Ascending aorta (tissue), 2 donors: ENCODE results near the gene CAMK2N1. TPM values are rescaled to one million over a fixed set of nuclear protein-coding genes. Genes with fewer than 3 reads are reported as not detected.

Experiments used
- DNase-seq, 2 donors: peaks; one replicate each; pipeline ENCODE4 v3.0.0-alpha.2; 2019; ENCODE audit warnings: low spot score in 2 of 2
- H3K27ac ChIP-seq, 2 donors: fragments of 200-600 bp; sonication (generic); one replicate each; pipeline ENCODE4 v1.5.1; 2016 to 2017; ENCODE audit warnings: mild to moderate bottlenecking in 1 of 2
- H3K27me3 ChIP-seq: fragments of 200-600 bp; sonication (generic); one replicate; pipeline ENCODE4 v1.5.1; 2017
- H3K36me3 ChIP-seq, 2 donors: fragments of 200-600 bp; sonication (generic); one replicate each; pipeline ENCODE4 v1.5.1; 2016
- H3K4me1 ChIP-seq, 2 donors: fragments of 200-600 bp; sonication (generic); one replicate each; pipeline ENCODE4 v1.5.1; 2016 to 2017; ENCODE audit warnings: mild to moderate bottlenecking in 1 of 2
- H3K4me3 ChIP-seq, 2 donors: fragments of 200-600 bp; sonication (generic); one replicate each; pipeline ENCODE4 v1.5.1; 2016 to 2017; ENCODE audit warnings: mild to moderate bottlenecking in 1 of 2
- H3K9me3 ChIP-seq, 2 donors: fragments of 200-600 bp; sonication (generic); one replicate each; pipeline ENCODE4 v1.5.1; 2016
- CTCF ChIP-seq, 3 experiments: fragments of 200-600 bp in 2 of 3; fragments of 450-650 bp in 1 of 3; sonication (generic) in 2 of 3; IDR thresholded peaks; one replicate each; pipeline ENCODE4 v1.5.1; 2016 to 2019; ENCODE audit warnings: antibody characterized with exemption in 3 of 3, mild to moderate bottlenecking in 1 of 3, moderate library complexity in 1 of 3
- intact Hi-C: fragments of 100-400 bp; cut with DNase I; formaldehyde crosslinking; loops from one replicate; pipeline ENCODE4 v1.15.1; 2023
- total RNA-seq: library from RNA; depleted of rRNA; stranded (reverse); fragments of >200 nt; gene quantifications from one replicate; pipeline ENCODE4 v1.1.0, GENCODE V29; 2016

CAMK2N1 gene
- total RNA-seq, 1 donor from 2014 or later: 1.9 TPM

GRCh38 chr1:20483833-20484518 lies 2.0 kb downstream of the CAMK2N1 start:
- TF ChIP-seq CTCF (IDR thresholded peaks at IDR 0.05): no peak
- H3K9me3 ChIP-seq: no peaks in the 10 kb centered on the region
- peaks cover 8 to 15% of the 10 kb centered on the region in 2 donors for H3K4me1 ChIP-seq
- intact Hi-C loops: no loop called here
- DNase-seq: no peak
- H3K27ac ChIP-seq: no peak overlapping the region
- no peaks in the 10 kb centered on the region for H3K36me3 ChIP-seq
- peak overlapping the region; percentile 70 to 75 for H3K4me3 ChIP-seq
- no peaks in the 10 kb centered on the region for H3K27me3 ChIP-seq

GRCh38 chr1:20483098-20483832 lies 2.7 kb downstream of the CAMK2N1 start:
- no peak for DNase-seq
- H3K27ac ChIP-seq: no peak overlapping the region
- no peak for TF ChIP-seq CTCF (IDR thresholded peaks at IDR 0.05)
- no peaks in the 10 kb centered on the region for H3K36me3 ChIP-seq
- H3K9me3 ChIP-seq: no peaks in the 10 kb centered on the region
- intact Hi-C loops: no loop called here
- H3K4me1 ChIP-seq: peaks cover 8 to 15% of the 10 kb centered on the region in 2 donors
- no peaks in the 10 kb centered on the region for H3K27me3 ChIP-seq
- peak overlapping the region; percentile 70 to 75 for H3K4me3 ChIP-seq

GRCh38 chr1:20481643-20482498 lies 4.1 kb downstream of the CAMK2N1 start:
- H3K27me3 ChIP-seq: peaks cover 10% of the 10 kb centered on the region
- no peak for DNase-seq
- TF ChIP-seq CTCF (IDR thresholded peaks at IDR 0.05): no peak
- no peak overlapping the region for H3K27ac ChIP-seq
- no peaks in the 10 kb centered on the region for H3K36me3 ChIP-seq
- intact Hi-C loops: no loop called here
- H3K9me3 ChIP-seq: no peaks in the 10 kb centered on the region
- peaks cover 8 to 15% of the 10 kb centered on the region in 2 donors for H3K4me1 ChIP-seq
- no peak overlapping the region for H3K4me3 ChIP-seq

GRCh38 chr1:20480951-20481617 lies 4.9 kb downstream of the CAMK2N1 start:
- H3K27ac ChIP-seq: no peak overlapping the region
- H3K36me3 ChIP-seq: no peaks in the 10 kb centered on the region
- no peaks in the 10 kb centered on the region for H3K9me3 ChIP-seq
- no peak for DNase-seq
- intact Hi-C loops: no loop called here
- peaks cover 8 to 15% of the 10 kb centered on the region in 2 donors for H3K4me1 ChIP-seq
- no peak overlapping the region for H3K4me3 ChIP-seq
- no peak for TF ChIP-seq CTCF (IDR thresholded peaks at IDR 0.05)
- peaks cover 15% of the 10 kb centered on the region for H3K27me3 ChIP-seq

GRCh38 chr1:20480243-20480944 lies 5.6 kb downstream of the CAMK2N1 start:
- peaks cover 8 to 15% of the 10 kb centered on the region in 2 donors for H3K4me1 ChIP-seq
- TF ChIP-seq CTCF (IDR thresholded peaks at IDR 0.05): no peak
- no peaks in the 10 kb centered on the region for H3K36me3 ChIP-seq
- no peak overlapping the region for H3K4me3 ChIP-seq
- intact Hi-C loops: no loop called here
- no peaks in the 10 kb centered on the region for H3K9me3 ChIP-seq
- peaks cover 15% of the 10 kb centered on the region for H3K27me3 ChIP-seq
- DNase-seq: no peak
- no peak overlapping the region for H3K27ac ChIP-seq
